GM19397 (cell line): ENCODE measurements around the gene GSTM5.
"Not testable (repeated sequence)": the region's sequence is repeated elsewhere in the genome, so short reads cannot be mapped to it uniquely, and the experiment has no call there.

Source experiments
- ATAC-seq: cut with Tn5 transposase; IDR thresholded peaks from one replicate; pipeline ENCODE4 v1.9.1; 2021; ENCODE audit warnings: mild to moderate bottlenecking, moderate library complexity; ENCODE audit not compliant: unreplicated experiment

Gene GSTM5

GRCh38 chr1:109760581-109761226, 48.7 kb downstream of the GSTM5 start:
- ATAC-seq: no peak

DNA sequence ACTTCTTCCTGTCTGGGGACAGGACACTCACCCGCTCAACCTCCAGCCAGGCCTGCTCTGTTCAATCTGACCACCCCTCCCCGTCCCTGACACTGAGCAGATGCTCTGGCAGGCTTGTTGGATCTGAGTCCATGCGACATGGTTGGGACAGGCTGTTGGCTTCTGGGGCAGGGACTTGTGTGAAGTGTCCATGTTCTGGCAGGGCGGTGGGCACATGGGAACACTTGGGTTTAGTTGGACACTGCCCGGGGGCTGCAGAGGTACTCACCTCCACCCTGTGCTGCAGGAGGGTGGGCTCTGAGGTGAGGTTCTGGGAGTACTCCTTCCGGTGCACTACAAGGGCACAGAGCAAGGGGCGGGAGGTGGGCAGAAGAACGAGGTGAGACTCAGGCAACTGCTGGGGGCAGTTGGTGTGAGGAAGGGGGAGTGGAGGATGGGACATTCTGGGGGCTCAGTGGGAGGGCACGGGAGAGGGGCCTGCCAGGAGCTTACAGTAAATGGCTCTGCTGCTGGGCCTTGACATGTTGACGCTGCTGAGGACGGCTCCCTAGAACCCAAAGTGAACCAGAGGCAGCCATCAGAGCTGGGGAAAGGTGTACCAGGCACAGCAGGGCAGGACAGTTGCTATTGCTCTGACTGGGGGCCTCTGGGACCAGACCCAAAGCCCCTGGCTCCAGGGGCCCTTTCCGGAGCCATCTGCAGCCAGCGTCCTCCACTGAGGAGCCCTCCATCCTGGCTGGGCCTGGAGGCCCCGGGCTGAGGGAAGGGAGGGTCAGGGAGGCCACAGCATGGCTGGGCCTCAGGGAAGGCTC, 49.4 kb downstream of the GSTM5 start:
- no peak for ATAC-seq

- ATAC-seq: no peak
Measured at GRCh38 chr1:109762039-109762585, 50.1 kb downstream of the GSTM5 start.

- ATAC-seq: no peak
Measured at GRCh38 chr1:109762821-109763645, 51.0 kb downstream of the GSTM5 start.

DNA sequence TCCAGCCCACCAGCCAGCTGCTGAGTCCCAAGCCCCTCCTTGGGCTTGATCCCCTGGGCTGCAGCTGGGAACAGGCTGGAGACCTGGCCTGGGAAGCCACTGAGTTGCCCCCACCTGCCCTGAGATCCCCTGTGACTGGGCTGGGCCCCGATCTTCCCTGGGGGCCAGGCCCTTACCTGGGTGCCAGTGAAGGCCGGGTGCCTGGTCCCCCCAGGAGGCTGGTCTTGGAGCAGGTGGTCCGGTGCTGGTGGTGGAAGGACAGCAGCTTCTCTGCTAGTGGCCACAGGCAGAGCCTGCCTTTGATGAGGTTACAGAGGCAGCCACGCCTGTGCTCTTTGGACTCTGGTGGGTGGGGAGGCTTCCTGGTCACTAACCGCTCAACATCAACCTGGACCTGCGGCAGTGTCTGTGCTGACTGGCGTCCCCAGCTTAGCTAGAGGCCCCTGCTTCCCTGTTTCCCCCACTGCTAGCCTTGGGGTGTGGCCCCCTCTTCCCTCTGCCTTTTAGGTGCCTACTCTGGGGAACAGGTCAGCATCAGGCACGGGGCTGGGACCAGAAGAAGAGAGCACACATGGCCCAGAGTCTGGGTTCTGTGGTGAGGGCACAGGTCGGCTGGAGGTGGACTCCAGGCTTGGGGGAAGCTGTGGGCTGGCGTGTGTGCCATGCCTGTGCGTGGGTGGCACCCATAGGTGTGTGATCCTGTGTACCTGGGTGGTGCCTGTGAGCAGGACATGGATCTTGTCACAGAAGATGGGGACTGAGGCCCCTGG, 51.8 kb downstream of the GSTM5 start, which contains the start of gene EPS8L3:
Gene EPS8L3 (minus strand): TSS at position 278 of the 770 bp plus-strand sequence. CDS start 2,174 bp downstream, outside the sequence.
- no peak for ATAC-seq

DNA sequence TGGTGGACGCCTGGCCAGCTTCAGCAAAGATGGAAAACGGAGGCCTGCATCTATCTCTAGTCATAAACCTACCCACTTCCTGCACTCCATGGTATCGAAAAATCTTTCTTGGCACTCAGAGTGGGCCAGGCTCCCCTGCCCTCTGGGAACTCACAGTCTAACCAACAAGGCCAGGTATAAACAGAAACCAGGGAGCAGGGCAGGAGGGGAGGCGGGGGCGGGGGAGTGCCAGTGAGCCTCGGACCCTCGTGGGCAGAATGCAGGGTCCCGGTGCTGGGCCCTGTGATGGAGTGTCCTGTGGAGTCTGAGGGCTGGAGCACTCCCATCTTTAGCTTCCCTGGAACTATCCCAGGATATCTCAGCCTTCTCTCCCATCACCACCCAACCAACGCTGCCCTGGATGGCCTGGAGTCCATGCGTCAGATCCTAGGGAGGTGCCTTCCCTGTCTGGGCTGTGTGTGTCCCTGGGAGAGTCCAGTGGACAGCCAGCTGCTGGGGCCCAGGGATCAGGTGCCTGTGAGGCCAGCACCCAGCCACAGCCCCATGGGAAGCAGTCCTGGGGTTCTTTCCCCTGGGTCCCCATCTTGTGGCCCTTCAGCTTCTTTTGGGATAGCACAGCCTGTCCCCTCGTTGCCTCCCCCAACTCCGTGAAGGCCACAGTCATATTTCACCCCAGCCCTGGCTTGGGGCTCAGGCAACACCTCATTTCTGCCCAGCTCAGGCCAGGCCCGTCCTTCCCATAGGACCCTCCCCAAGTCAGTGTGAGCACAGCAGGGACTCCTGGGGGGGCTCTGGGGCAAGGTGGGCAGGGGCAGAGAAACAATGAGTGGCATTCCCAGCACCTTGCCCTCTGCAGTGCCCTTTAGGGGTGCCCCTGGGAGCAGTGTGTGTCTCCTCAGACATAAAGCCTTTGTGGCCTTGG, 52.8 kb downstream of the GSTM5 start:
- ATAC-seq: no peak

DNA sequence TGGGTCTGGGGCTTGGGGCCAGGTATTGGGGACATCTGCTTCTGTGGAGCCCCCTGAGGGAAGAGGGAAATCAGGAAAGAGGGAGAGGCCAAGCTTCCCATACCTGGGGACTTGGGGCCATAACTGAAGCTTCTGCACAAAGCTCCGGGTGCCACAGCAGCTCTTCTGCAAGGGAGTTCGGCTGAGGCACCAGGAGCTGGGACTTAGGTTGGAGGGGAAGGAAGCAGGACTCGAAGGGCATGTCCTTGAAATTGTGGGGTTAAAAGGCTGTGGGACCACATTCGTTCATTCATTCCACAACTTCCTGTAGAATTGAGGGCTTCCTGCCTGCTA, 53.4 kb downstream of the GSTM5 start:
- ATAC-seq: no peak

DNA sequence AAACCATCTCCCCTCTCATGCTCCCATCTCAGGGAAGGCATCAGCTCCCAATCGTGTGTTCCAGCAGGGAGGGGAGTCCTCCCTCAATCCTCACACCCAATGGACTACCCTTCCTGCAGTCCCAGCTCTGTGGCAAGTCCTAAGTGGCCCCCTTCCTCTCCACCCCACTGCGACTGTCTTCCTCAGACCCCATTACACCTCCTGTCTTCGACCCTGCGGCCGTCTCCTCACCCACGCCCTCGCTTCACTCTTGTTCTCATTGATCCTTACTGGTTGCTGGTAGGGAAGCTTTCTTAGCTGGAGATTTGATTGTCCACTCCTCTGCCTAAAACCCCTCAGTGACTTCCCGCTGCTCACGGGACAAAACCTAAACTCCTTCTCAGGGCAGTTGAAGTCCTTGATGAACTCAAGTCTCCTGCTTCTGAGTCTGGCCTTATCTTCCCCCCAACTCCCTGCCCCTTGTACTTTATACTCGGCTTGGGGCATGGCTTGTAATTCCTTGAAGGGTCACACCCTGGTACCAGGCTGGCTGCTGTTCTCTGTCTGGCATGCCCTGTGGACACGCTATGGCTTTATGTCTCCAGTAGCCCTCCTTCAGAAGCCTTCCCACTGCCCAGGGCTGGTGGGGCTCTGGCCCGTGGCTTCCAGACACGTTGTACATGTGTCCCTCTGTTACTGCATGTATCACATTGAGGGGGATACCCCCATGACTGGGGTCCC, 54.0 kb downstream of the GSTM5 start:
- ATAC-seq: no peak

- not testable (repeated sequence) for ATAC-seq
Measured at GRCh38 chr1:109766991-109767636, 55.1 kb downstream of the GSTM5 start.
